GM12878 (cell line): ENCODE results near the gene CARHSP1. TPM values are rescaled to one million over a fixed set of nuclear protein-coding genes. Genes with fewer than 3 reads are reported as not detected.

Experiments
- ATAC-seq: fragments of 200-7000 bp; cut with Tn5 transposase; 3 replicates; pipeline ENCODE4 v1.9.1; 2020; ENCODE audit warnings: mild to moderate bottlenecking, moderate library complexity
- BruUV-seq: library from RNA; stranded (reverse); fragments of 400-500 nt; replicated peaks from 2 replicates; lab custom pipeline; 2021; lab: Mats Ljungman, UMichigan
- CTCF ChIA-PET: fragments of 300-600 bp; sonication (Branson Sonifier 250); formaldehyde crosslinking; extraction: SDS; loops from one replicate; lab custom pipeline; 2021; ENCODE audit warnings: inconsistent platforms; lab: Yijun Ruan, JAX
- POLR2A ChIA-PET: fragments of 350-600 bp; formaldehyde crosslinking; extraction: SDS; loops from one replicate; lab custom pipeline; 2021; ENCODE audit warnings: inconsistent platforms; lab: Charles Lee
- RAD21 ChIA-PET: fragments of 300-600 bp; sonication (Branson Sonifier 250); formaldehyde crosslinking; loops from one replicate; lab custom pipeline; 2023; ENCODE audit warnings: antibody characterized with exemption; ENCODE audit not compliant: unreplicated experiment; lab: Charles Lee
- SMC1A ChIA-PET: fragments of 300-600 bp; sonication (Branson Sonifier 250); formaldehyde crosslinking; loops from one replicate; lab custom pipeline; 2023; ENCODE audit not compliant: unreplicated experiment, uncharacterized antibody; lab: Charles Lee
- DNase-seq: peaks from one replicate; pipeline ENCODE4 v3.0.0-alpha.2; 2011; ENCODE audit warnings: low read depth, low spot score
- FAIRE-seq: peaks from 3 replicates; lab custom pipeline; 2011; peaks lifted over from hg19 to GRCh38; lab: Jason Lieb, UNC
- H2AFZ ChIP-seq: 2 replicates; pipeline ENCODE4 v1.6.0; 2011; ENCODE audit warnings: low read depth, low read length, control low read depth; ENCODE audit not compliant: control insufficient read depth
- H3K27ac ChIP-seq: 2 replicates; pipeline ENCODE4 v1.5.1; 2011; ENCODE audit warnings: control low read depth; ENCODE audit not compliant: control insufficient read depth, insufficient read depth
- H3K27me3 ChIP-seq, 2 experiments: replicated peaks in 1 of 2; 2 replicates each; pipeline versions ENCODE4 v1.6.0 to v1.6.1; 2011; ENCODE audit warnings: low read length in 1 of 2; ENCODE audit not compliant: control insufficient read depth in 2 of 2, insufficient read depth in 2 of 2
- H3K36me3 ChIP-seq, 2 experiments: 2 replicates each; pipeline ENCODE4 v1.5.1; 2011; ENCODE audit warnings: low read length in 1 of 2; ENCODE audit not compliant: control insufficient read depth in 2 of 2, insufficient read depth in 2 of 2
- H3K4me1 ChIP-seq: 2 replicates; pipeline ENCODE4 v1.6.1; 2011; ENCODE audit warnings: mild to moderate bottlenecking, low read length, moderate library complexity, mixed read lengths; ENCODE audit not compliant: control insufficient read depth, insufficient read depth
- H3K4me2 ChIP-seq: 2 replicates; pipeline ENCODE4 v1.6.0; 2011; ENCODE audit warnings: control low read depth; ENCODE audit not compliant: control insufficient read depth, insufficient read depth
- H3K4me3 ChIP-seq: fragments of 200-600 bp; sonication (generic); 2 replicates; pipeline ENCODE4 v1.5.1; 2016
- H3K79me2 ChIP-seq: 2 replicates; pipeline ENCODE4 v1.6.0; 2011; ENCODE audit warnings: low read length; ENCODE audit not compliant: control insufficient read depth, insufficient read depth
- H3K9ac ChIP-seq: 2 replicates; pipeline ENCODE4 v1.8.0; 2011; ENCODE audit warnings: low read length, control low read depth, mixed read lengths; ENCODE audit not compliant: control insufficient read depth, insufficient read depth
- H3K9me3 ChIP-seq: replicated peaks from 3 replicates; pipeline ENCODE4 v1.5.1; 2011; ENCODE audit warnings: mild to moderate bottlenecking, low read length; ENCODE audit not compliant: control insufficient read depth, insufficient read depth
- H4K20me1 ChIP-seq: 2 replicates; pipeline ENCODE4 v1.6.0; 2011; ENCODE audit not compliant: control insufficient read depth, insufficient read depth
- ATF2 ChIP-seq: IDR thresholded peaks from 2 replicates; pipeline ENCODE4 v1.6.1; 2012; ENCODE audit warnings: low read length, inconsistent platforms
- ATF7 ChIP-seq: fragments of 450-650 bp; IDR thresholded peaks from 2 replicates; pipeline ENCODE4 v1.6.1; 2016; ENCODE audit warnings: low read depth, mild to moderate bottlenecking
- CTCF ChIP-seq, 3 experiments: IDR thresholded peaks in 2 of 3; conservative IDR thresholded peaks in 1 of 3; 2 replicates each; pipeline ENCODE4 v1.5.1; 2011; ENCODE audit warnings: low read depth in 3 of 3, low read length in 3 of 3, mild to moderate bottlenecking in 3 of 3, control low read depth in 2 of 3, moderate library complexity in 2 of 3, inconsistent platforms in 1 of 3, mixed read lengths in 1 of 3; ENCODE audit not compliant: control insufficient read depth in 2 of 3, insufficient read depth in 1 of 3; ENCODE audit errors: extremely low read depth in 1 of 3
- EED ChIP-seq: sonication (generic); IDR thresholded peaks from 2 replicates; pipeline ENCODE4 v1.6.1; 2016; ENCODE audit warnings: antibody characterized with exemption, low read depth
- MLLT1 ChIP-seq: fragments of 450-650 bp; IDR thresholded peaks from 2 replicates; pipeline ENCODE4 v1.6.1; 2016; ENCODE audit warnings: mild to moderate bottlenecking
- MYC ChIP-seq: IDR thresholded peaks from 2 replicates; pipeline ENCODE4 v1.6.1; 2011; ENCODE audit warnings: mild to moderate bottlenecking, low read length, moderate library complexity, inconsistent platforms; ENCODE audit not compliant: insufficient read depth, insufficient replicate concordance, insufficient read length, severe bottlenecking
- NFYA ChIP-seq: IDR thresholded peaks from 2 replicates; pipeline ENCODE4 v1.6.1; 2011; ENCODE audit warnings: low read depth, mild to moderate bottlenecking, low read length, improper control_type of control experiment, borderline replicate concordance
- PKNOX1 ChIP-seq: fragments of 450-650 bp; IDR thresholded peaks from 2 replicates; pipeline ENCODE4 v1.6.1; 2016; ENCODE audit warnings: mild to moderate bottlenecking
- POLR2AphosphoS2 ChIP-seq: IDR thresholded peaks from 2 replicates; pipeline ENCODE4 v1.6.1; 2011; ENCODE audit warnings: low read depth, mild to moderate bottlenecking, low read length, improper control_type of control experiment, moderate library complexity
- REST ChIP-seq: IDR thresholded peaks from 2 replicates; pipeline ENCODE4 v1.6.1; 2012; ENCODE audit warnings: mild to moderate bottlenecking, low read depth, low read length
- RUNX3 ChIP-seq: IDR thresholded peaks from 2 replicates; pipeline ENCODE4 v1.6.1; 2012; ENCODE audit warnings: low read length, inconsistent platforms
- WGBS: methylation state at CpG from one replicate; pipeline ENCODE4 v1.1.6; 2016; ENCODE audit warnings: low lambda C conversion rate; ENCODE audit not compliant: insufficient replicate concordance, insufficient coverage; ENCODE audit errors: missing lambda C conversion rate; 5-methylcytosine and 5-hydroxymethylcytosine counted together
- in situ Hi-C: fragments of 300-500 bp; cut with MboI; formaldehyde crosslinking; loops from 9 replicates; pipeline ENCODE4 v1.14.3; 2018; ENCODE audit warnings: mixed read lengths
- intact Hi-C: fragments of 100-400 bp; cut with micrococcal nuclease; formaldehyde crosslinking; loops from one replicate; pipeline ENCODE4 v1.14.2; 2022; ENCODE audit not compliant: unreplicated experiment
- polyA plus RNA-seq, 11 experiments: library from polyadenylated mRNA; depleted of rRNA in 4 of 11; unstranded in 6 of 11; stranded (reverse) in 5 of 11; fragments of >200 nt; fragmentation: Nextera tagmentation in 4 of 11; fragmentation: Illumina TruSeq in 1 of 11; extraction: Ambion mirVana in 4 of 11; extraction: Trizol in 1 of 11; gene quantifications; 1 replicate in 1 of 11; 2 replicates in 10 of 11; pipeline versions ENCODE4 v1.2.1 to v1.2.3, GENCODE V29; 2011 to 2016; ENCODE audit warnings: inconsistent platforms in 2 of 11, missing spikeins in 2 of 11, low read depth in 1 of 11
- total RNA-seq, 4 experiments: library from RNA; depleted of rRNA in 3 of 4; stranded (reverse); fragments of >200 nt in 3 of 4; fragmentation: Illumina TruSeq in 1 of 4; extraction: Trizol in 1 of 4; gene quantifications; 2 replicates each; pipeline versions ENCODE4 v1.2.1 to v1.2.3, GENCODE V29; 2013 to 2021

CARHSP1 gene
- total and polyA plus RNA-seq, 10 of the 15 experiments (the other 5 are each of a cell fraction or from before 2014, with no cell fraction given) = 5.5 to 112 (median 67.0) TPM

- in situ Hi-C loops (no loop called here), intact Hi-C loops (no loop called here)
- ChIA-PET CTCF (interaction anchor here (0.6 to 1.9 kb wide), 3 partner anchors 13 to 84 kb away, joined by 4 to 8 read pairs (median 5); partner anchors contain the start of genes CARHSP1 and LITAFD), POLR2A (interaction anchor here (0.7 kb wide), 1 partner anchor 14 kb away, joined by 3 read pairs; the partner anchor contains the start of gene CARHSP1), RAD21 (interaction anchor here (1.4 kb wide), 1 partner anchor 25 kb away, joined by 5 read pairs; no protein-coding TSS in a partner anchor), SMC1A (interaction anchor here (0.6 to 1.2 kb wide), 2 partner anchors 13 to 43 kb away, joined by 3 read pairs; partner anchors contain the start of gene CARHSP1)
- Histone ChIP-seq H3K36me3 (peaks cover 22 to 57% of the 10 kb centered on the region in 2 experiments), H3K27me3 (no peaks in the 10 kb centered on the region), H3K4me3 (no peak overlapping the region), H3K9ac (no peak overlapping the region), H3K4me2 (no peak overlapping the region), H3K79me2 (peaks cover 4% of the 10 kb centered on the region), H4K20me1 (peaks cover 3% of the 10 kb centered on the region; the same call in 1 of the 2 replicates), H3K9me3 (no peaks in the 10 kb centered on the region), H2AFZ (no peak overlapping the region), H3K27ac (no peak overlapping the region), H3K4me1 (no peaks in the 10 kb centered on the region; the same call in 1 of the 2 replicates)
- no peak for FAIRE-seq
- ATAC-seq = peak; percentile 23; the same call in 2 of the 3 replicates
- WGBS = 83% methylated on average over 11 of the region's 11 CpGs
- BruUV-seq = no TSS peak
- DNase-seq = no peak
- TF ChIP-seq POLR2AphosphoS2 (0 out of 2 replicates have a peak, but pooled peaks have one; percentile 40), MYC (no peak), RUNX3 (no peak), PKNOX1 (no peak), ATF2 (0 out of 2 replicates have a peak, but pooled peaks have one; percentile 6), MLLT1 (no peak), NFYA (no peak), CTCF (IDR thresholded peaks at IDR 0.05 in 2 of 3, conservative IDR thresholded peaks at IDR 0.05 in 1 of 3; ENCODE audit: control insufficient read depth in 2 of 3, extremely low read depth in 1 of 3, insufficient read depth in 1 of 3, low read depth in 3 of 3, low read length in 3 of 3) (peak in 2 of 3 experiments; percentile 11 to 19; a peak in 1 of 6 replicates), EED (no peak), ATF7 (no peak), REST (no peak)
Observed at GRCh38 chr16:8855051-8855786, 13.6 kb downstream of the CARHSP1 start.
